ENCODE data around the gene CFAP45.

Gene CFAP45, protein sequence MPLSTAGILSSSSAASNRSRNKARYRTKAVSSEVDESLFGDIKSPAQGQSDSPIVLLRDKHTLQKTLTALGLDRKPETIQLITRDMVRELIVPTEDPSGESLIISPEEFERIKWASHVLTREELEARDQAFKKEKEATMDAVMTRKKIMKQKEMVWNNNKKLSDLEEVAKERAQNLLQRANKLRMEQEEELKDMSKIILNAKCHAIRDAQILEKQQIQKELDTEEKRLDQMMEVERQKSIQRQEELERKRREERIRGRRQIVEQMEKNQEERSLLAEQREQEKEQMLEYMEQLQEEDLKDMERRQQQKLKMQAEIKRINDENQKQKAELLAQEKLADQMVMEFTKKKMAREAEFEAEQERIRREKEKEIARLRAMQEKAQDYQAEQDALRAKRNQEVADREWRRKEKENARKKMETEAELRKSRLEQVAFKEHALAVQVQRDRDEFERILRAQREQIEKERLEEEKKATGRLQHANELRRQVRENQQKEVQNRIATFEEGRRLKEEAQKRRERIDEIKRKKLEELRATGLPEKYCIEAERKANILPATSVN

DNA sequence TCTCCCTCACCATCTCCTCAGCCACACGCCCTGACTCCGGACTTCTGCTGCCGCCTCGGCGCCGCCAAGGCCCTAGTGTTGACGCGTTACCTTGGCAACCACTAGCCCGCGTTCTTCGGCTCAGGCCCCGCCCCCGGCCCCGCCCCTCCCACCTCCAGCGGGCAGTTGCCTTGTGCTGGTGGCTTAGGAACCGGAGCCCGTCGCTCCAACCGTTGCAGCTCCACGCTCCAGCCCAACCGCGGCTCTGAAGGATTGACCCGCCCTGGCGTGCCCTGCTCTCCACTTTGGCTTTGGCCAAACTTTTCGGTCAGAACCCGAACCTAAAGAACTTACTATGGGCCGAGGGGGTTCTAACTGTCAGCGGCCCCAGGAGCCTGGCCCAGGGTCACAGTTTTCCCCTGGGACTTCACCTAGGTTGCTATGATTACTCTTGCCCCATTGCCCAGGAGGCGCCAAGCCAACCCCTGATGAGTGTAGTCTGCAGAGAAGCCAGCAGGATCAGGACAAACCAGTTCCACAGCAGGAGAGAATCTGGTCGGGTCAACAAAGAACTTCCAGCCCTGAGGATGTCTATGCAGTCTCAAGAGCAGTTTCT, at the start of gene CFAP45:
Gene CFAP45 (minus strand): TSS at position 80 of the 595 bp plus-strand sequence. CDS start 67 bp downstream, at position 13.
- DNase-seq: no peak

DNA sequence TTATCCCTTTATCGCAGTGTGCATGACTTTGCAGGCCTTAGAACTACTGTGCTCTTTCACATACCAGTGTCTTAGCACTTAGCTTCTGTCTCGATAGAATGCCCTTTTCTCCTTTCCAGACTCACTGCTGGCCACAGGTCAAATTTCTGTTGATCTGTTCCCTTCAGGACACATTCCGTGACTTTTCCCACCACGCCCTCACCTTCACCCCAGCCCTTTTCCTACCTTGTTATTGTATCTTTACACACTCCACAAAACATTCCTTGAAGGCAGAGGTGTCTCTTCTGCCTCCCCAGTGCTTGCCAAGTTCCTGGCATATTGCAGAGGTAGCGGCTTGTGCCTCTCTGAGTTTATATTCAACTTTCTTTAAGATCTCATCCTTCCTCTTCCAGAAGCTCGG, 49.2 kb upstream of the CFAP45 start:
- no peak for DNase-seq

DNA sequence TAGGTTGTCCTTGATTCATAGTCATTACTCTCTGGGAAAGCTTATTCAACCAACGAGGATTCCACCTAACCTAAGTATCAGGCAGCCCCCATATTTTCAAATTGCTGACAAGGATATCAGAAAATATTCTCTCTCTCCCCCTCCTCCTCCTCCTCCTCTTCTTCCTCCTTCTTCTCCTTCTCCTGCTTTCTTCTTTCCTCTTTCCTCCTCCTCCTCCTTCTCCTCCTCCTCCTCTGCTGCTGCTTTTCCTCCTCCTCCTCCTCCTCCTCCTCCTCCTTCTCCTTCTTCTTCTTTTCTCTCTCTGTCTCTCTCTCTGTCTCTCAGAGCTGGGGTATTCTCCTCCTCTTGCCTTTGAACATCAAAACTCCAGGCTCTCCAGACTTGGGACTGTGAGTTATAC, 48.0 kb upstream of the CFAP45 start:
- DNase-seq: no peak

DNA sequence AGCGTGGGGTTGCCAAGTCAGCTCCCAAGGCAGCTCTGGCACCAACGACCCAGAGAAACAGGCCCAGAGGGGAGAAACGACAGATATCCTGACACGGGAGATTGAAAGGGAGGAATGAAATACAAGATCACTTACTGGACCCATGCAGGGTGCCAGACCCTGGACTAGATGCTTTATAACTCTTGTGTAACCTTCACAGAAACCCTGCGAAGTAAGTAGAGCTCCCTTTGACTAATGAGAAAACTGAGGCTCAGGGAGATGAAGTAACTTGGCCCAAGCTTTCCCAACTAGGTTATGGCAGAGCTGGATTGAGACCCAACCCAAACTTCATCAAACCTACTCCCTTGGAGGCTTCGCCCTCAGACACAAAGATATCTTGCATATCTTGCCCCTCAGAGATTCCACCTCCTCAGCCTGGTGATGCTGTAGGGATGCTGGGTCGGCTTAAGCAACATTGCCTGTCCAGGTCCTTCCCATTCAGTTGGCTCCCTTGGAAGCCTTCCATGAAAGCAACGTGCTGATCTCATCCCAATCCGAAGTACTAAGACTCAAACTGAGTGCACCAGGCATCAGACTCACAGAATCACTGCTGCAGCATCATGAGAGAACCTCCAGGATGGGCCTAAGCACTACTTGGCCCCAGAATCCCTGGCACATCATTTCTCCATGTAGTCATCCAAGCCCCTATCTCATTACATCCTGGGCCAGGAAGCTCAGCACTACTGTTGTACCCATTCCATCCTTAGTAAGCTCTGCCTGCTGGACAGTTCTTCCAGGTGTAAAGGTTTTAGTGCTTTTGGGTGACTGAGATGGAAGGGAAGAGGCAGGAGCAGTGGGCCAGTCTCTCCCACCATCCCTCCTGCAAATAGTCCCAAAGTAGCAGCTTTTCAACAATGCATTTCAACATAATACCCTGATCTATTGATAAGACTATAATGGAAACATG, 46.5 kb upstream of the CFAP45 start:
- DNase-seq: no peak

DNA sequence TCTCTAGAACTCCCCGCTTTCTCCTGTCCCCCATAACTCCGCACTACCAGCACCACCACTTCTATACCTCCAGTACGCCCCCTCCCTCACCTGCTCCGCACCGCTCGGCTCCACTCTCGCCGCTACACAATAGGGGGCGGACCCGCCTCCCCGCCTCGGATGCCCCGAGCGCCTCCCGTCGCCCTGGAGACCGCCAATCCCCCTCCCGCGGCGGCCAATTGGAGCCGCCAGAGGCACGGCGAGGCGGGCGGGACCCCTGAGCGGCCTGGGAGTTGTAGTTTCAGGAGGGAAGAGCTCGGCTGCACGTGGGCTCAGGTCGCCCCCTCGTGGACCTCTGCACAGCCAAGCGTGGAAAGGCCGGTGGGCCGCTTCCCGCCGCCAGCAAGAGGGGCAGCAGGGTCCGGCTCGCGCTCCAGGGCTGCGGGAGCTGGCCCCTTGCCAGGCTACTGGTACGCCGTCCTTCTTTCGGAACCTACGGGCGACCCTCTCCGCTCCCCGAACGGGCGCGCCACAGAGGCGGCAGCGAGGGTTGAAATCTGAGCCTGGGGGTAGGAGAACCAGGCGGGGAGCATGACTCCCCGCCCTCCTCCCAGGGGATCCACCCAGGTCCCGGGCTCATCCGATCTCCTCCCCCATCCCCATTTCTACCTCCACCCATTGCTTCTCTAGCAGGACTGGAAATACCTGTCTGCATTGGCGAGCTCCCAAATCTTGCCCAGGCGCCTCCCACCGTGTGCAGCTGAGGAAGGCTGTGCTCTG, 45.7 kb upstream of the CFAP45 start, which contains the start of gene IGSF9:
Gene IGSF9 (minus strand): TSS at position 131 of the 759 bp plus-strand sequence. CDS start 2,159 bp downstream, outside the sequence.
- DNase-seq: peak; percentile 44 to 54 (median 50)

DNA sequence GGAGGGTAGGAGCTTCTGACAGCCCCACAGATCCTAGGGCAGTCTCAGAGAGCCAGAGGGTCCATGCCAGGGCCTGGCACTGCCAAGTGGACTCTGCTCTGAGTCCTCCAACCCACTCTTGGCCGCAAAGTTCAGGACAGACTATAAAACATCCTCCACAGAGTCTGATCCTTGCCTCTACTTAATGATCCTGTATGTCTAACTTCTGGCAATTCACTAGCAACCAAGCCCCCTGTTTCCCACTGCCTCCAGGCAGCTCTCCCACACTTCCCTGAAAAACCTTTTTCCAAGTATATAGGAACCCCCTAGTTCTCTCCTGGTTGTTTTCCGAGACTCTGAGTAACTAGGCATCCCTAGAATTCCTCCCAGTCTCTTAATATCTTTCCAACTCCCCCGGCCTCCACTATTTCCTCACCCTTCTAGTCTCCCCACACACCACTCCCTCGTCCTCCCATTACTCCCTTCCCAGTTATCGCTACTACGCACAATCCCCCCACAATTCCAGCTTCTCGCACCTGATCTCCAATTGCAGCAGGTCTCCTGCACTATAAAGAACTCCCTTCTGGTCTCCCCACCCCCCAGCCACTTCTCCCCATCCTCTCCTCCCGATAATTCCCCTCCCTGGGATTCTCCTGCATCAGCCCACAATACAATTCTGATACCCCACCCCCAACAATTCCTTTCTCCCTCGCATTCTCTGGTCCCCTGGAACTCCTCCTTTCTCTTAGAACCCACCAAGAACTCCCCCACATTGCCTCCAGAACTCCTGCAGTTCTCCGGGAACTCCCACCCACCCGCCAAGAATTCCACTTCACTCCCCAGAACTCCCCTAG, 44.9 kb upstream of the CFAP45 start:
- no peak for DNase-seq

DNA sequence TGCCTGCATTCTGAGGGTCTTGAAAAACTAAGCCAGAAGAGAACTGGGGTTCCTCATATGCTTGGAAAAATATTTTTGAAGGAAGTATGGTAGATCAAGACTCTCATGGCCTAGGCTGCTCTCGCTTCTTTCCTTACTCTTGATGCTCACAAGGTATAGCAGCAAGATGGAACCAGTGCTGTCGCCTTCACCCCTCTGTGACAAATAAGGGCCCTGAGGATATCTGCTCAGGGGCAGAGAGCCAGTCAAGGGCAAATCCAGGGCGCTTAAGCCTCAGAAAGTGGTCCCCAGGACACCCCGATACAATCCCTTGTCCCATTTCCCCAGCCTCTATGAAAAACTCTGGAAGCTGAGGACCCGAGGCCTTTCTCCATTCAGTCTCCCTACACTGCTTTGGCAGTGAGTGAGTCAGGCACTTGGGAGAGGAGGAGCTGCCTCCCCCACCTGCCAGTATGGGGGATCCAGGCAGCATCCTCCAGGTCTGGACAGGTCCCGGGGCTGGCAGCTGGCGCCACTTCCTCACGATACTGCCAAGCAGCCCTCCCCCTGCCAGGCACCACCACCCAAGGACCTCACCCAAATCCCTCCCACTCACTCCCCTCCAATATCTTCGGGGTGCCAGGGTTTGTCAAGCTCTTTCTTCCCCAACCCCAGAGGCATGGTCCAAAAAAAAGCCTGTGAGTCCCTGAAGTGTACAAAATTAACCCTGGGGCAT, 44.1 kb upstream of the CFAP45 start:
- DNase-seq: no peak

DNA sequence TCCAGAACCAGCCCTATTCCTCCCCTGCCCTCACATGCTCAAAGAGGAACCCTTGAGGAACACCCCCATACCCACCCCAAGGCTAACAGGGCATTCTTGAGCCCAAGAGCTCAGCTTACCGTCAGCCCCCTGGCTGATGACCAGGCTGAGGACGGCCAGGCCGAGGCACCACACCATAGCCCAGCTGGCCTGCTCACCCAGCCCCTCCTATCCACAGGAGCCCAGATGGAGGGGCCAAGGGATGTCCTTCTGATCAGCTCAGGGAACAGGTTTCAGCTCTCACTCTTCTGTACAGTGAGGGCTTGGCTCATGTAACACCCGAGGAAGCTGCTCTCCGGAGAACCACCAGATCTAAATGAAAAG, 43.3 kb upstream of the CFAP45 start:
- no peak for DNase-seq

DNA sequence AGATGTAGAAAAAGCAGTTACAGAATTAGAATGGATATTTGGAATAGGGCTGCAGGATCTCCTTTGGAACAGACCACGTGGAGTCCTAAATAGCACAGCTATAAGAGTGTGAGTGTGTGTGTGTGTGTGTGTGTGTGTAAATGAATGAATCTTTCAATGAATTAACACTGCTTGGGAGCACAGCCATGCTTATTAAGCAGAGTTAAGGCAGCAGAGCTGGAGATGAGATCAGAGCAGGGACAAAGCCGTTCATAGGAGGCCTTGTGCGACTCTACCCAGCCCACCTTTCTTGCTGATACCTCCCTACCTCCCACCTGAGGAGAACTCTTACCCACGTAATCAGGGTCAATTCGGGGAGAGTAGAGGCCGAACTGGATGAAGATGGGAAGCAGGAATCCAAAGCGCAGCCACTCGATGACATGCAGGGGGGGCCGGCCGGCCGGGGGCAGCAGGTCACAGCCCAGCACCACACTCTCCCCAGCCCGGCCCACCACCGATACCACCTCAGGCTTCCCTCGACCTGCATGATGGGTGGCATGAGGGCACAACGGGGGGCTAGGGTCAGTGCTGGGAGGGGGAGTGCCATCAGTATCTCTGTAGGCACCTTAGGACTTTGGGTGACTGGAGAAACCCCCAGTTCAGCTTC, 42.8 kb upstream of the CFAP45 start:
- no peak for DNase-seq

DNA sequence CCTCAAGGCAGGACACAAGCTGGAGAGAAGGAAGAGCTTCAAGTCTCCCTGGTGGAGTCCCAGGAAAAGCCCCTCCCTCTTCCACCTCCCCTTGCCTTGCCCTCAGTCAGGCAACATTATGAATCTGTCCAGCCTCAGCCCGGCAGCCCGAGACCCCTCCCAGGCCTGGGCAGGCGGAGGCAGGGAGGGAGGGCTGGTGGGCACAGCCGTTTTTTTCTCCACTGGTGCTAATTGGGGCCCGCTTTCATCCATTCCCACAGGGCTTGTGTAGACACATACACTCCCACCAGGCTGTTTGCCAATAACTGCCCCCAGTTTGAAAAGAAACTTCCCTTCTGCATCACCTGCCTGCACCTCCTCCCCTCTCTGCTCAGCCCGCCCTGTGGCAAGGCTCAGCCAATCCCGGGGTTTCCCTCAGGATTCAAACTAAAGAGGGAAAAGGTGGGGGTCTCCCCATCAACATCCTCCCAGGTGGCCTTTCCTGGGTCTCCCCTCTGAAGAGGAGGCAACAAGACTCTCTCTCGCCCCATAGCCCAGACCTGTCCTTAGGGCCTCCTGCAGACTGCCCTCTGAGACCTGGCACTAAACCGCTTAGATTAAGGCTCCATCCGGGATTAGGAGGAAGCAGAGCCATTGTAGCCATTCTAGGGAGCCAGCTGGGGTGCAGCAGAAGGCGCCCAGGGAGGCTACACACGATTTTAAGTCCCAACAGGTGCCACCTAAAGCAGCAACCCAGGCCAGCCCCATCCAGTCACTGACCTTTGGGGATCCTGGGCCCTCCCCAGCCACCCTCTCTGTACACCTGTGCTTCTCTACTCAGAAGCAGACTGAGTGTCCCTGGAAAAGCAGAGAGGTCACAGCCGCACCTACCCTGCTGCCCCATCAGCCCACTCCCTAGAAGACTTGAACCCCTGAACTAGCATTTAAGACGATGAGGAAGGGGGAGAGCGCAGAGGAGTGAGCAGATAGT, 41.9 kb upstream of the CFAP45 start:
- no peak for DNase-seq

DNA sequence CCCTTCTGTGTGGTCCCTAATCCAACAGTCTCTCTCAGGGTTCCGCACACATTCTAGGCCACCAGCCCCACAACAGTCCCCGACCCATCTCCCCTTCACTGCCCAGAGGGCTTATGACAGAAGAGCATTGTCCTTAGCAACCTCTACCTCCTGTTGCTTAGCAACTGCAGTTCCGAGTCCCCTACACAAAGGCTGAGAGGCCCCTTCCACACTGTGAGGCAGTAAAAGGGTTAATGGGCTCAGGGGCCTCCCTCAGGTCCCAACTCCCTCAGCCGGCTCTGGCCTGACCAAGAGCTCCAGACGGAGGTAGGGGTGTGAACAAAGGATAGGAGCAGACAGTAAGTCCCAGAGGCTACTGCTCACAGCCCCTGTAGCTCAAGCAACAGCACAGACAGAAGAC, 41.2 kb upstream of the CFAP45 start:
- DNase-seq: no peak

DNA sequence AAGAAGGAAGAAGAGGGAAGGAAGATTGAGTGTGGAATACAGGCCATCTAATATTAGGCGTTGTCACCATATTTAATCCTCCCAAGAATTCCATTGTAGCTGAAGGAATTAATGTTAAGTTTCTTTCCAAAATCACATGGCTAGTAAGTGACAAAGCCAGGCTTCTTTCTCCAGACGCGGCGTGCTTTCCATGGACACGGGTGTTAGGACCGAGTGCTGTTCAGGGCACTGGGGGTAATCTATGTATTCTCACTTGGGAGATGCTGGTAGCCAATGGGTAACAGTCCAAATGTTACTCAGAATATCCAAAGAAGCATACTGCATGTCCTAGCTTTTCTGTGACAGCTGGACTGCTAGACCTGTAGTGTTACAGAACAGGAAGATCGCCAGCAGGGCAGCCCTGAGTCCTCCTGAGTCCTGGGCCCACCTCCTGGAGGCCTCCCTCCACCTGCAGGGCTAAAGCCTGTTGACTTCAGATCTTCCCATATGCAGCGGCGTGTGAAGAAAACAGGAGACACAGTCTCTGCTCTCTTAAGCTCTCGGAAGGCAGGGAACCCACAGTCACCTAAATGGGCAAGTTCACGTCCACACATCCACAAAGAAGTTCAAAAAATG, 40.1 kb upstream of the CFAP45 start:
- no peak for DNase-seq

DNA sequence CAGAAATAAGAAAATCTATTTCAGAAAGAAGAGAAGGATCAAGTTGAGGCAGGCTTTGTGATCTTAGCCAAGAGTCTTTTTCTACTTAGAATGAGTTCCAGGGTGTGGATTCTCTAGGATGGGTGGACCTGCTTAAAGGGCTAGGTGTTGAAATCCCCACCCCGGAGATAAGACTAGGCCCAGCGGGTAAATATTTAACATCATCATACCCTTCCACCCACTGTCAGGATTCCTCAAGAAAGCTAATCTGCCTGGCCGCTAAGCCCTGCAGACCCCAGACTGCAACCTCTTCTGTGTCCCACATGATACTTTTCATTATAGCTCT, 39.7 kb upstream of the CFAP45 start:
- no peak for DNase-seq

DNA sequence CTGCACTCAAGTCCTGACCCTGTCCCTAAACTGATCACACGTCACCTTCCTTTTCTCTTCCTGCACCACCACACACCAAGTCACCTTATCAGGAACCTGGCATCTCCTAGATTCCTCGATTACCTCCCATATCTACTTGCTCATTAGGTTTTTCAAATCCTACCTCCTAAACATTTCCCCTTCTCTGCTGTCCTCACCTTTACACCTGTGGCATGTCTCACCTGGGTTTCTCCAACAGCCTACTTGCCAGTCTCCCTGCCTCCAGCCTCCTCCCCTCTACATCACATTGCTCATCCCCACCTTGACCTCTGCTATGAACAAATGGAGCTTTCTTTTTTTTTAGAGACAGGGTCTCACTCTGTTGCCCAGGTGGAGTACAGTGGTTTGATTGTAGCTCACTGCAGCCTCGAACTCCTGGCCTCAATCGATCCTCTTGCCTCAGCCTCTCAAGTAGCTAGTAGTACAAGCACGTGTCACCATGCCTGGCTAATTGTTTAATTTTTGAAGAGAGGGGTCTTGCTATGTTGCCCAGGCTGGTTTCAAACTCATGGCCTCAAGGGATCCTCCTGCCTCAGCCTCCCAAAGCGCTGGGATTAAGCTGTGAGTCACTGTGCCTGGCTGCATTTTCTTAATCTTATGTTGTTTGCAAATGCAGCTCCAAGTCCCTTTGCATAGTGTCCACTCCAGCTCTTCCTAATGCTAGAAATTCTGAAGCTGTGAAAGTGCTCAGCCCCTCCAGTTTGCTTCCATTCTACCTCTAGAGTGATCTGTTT, 39.1 kb upstream of the CFAP45 start:
- no peak for DNase-seq

DNA sequence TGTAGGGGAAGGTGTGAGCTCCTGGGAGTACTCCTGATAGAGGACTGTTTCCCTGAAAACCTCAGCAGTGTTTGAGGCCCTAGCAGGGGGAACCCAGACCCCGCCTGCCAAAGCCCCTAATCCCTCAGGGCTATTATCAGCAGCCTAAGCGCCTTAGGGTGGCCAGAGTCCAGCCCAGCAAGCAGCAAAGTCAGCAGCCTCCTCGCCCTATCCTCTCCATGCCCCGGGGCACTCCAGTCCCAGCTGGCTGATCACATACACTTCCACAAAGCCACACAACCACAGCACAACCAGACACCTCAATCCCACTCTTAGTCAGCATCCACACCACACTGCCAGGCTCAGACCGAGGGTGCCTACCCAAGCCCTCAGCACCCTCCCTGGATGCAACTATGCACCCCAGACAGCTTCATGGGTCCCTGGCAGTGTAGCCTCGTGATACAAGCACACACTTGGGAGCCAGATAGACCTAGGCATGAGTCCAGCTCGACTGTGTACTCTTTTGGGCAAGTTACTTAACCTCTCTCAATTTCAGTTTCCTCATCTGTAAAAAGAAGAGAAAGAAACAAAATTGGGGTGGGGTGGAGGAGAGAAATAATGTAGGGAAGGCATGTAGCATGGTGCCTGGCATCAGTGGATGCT, 38.4 kb upstream of the CFAP45 start:
- DNase-seq: no peak

DNA sequence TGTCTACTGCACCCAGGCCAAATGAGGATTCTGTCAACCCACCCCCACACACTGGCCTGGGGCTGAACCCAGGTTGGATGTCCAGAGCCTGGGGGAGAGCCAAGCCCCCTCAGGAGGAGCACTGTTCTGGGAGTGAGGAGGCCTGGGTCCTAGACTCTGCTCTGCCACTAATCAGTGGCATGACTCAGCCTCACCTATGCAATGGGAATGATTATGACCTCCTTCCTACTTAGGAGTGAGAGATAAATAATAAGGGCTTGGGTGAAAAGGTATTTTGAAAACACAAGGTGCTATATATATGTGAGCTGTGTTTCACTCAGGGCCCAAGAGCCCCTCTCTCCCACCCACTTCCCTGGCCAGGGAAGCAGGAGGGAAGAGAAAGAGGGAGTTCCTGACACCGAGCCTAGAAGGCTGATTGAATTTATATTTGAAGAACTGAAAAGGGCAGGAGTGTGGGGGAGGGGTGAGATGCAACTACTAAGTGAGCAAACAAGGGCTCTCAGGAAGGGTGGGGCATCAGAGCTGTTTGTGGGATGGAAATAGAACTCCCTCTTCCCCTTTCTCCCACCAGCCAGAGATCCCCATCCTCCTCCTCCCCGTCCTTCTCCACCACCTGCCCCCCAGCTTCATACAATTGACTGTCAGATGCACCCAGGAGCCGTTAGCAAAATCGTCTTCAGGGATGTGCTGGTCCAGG, 37.2 kb upstream of the CFAP45 start:
- DNase-seq: no peak
